GM12801 (cell line): ENCODE data around the gene MUC5AC.

Experiments
- TF ChIP-seq, protein P1 (sequence below): IDR thresholded peaks from one replicate; pipeline ENCODE4 v1.5.1; 2011; ENCODE audit warnings: control low read depth; ENCODE audit not compliant: insufficient read length; ENCODE audit errors: extremely low read depth

MUC5AC gene

DNA sequence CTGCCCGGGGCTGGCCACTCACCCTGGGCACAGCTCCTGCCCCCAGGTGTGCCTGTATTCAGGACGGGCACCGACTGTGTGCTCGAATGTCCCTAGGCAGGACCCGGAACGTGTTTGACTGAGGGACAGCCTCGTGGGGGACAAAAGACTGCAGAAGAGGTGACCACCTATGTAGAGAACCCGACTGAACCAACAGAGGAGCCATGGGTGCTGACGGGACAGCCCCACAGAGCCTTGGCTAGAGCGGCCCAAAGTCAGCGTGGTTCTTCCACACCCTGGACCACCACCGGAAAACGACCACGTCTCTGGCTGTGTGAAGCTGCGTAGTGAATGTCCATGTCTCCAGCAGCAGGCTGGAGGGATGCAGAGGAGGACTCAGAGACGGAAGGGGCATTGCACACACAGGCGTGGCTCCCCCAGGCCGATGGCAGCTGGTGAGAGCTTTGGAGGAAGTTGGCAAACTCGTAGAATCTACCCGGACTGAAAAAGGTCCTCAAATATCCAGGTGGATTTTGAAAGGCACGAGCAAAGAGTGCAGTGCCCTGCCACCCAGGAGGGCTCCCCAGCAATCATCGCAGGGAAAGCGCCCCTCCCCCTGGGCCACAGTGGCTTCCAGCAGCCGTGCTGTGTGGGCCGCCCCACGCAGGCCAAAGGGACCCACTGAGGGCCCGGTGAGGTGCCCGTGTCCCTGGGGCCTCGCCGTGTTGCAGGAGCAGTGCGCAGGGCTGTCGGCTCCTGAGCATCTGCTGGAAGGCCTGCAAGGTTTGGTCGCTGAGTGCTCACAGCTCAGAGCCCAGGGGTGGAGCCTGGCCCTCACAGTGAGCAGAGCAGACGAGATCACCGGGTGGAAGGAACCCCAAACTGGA, 47.6 kb downstream of the MUC5AC start:
- TF ChIP-seq, protein P1, sequence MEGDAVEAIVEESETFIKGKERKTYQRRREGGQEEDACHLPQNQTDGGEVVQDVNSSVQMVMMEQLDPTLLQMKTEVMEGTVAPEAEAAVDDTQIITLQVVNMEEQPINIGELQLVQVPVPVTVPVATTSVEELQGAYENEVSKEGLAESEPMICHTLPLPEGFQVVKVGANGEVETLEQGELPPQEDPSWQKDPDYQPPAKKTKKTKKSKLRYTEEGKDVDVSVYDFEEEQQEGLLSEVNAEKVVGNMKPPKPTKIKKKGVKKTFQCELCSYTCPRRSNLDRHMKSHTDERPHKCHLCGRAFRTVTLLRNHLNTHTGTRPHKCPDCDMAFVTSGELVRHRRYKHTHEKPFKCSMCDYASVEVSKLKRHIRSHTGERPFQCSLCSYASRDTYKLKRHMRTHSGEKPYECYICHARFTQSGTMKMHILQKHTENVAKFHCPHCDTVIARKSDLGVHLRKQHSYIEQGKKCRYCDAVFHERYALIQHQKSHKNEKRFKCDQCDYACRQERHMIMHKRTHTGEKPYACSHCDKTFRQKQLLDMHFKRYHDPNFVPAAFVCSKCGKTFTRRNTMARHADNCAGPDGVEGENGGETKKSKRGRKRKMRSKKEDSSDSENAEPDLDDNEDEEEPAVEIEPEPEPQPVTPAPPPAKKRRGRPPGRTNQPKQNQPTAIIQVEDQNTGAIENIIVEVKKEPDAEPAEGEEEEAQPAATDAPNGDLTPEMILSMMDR = no peak

GRCh38 chr11:1205987-1206331, 48.2 kb downstream of the MUC5AC start:
- TF ChIP-seq, protein P1 = no peak

- TF ChIP-seq, protein P1 = no peak
These were observed 48.9 kb downstream of the MUC5AC start for GRCh38 chr11:1206391-1207271.

- TF ChIP-seq, protein P1 = no peak
These were observed 49.8 kb downstream of the MUC5AC start for GRCh38 chr11:1207401-1208143.

DNA sequence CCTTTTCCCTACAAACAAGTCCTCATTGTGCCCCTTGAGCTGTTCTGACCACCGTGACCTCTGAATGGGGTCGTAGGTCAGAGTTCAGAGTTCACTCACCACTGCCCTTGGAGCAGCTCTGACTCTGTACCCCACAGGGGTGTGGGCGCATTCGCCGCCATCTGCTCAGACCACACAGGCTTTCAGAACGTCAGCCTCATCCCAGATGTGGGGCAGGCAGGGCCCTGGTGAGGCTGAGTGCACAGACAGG, 50.3 kb downstream of the MUC5AC start:
- TF ChIP-seq, protein P1 = no peak

DNA sequence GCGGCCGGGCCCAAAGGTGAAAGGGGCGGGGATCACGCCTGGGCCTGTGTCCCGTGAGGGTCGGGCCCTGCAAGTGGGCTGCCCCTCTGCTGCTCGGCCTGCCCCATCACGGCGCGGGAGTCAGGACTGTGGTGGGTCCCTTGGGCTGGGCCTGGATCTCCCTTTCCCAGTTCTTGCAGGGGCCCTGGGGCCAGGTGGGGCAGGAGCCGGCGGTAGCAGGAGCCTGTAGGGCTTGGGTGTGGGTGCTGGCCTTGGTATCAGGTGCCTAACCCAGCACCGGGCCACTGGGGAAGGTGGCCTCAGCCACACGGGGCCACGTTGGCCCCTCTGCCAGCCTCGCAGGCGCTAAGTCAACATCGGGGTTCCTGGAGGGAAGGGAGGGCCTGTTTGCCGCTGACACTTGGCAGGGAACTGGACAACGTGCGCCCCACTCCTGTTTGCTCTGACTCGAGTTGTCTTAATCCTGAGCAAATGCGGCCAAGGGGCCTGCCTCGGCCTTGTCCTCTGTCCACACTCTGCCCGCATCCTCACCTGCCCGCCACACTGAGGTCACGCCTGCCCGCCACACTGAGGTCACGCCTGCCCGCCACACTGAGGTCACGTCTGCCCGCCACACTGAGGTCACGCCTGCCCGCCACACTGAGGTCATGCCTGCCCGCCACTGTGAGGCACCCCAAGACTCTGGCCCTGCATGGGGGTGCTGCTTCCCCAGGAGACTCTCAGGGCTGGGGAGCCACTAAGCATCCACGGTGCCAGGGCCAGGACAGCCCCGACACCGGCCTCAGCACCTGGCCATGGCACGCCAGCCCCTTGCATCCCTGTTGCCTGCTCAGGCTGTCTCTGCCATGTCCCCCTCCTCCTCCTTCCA, 50.9 kb downstream of the MUC5AC start:
- TF ChIP-seq, protein P1 = no peak
